Effector CD8-positive, alpha-beta T cell (primary cell): ENCODE data around the gene PRMT1.

Source experiments
- DNase-seq: peaks from one replicate; lab custom pipeline; 2025; lab: John Stamatoyannopoulos, UW

The PRMT1 gene

GRCh38 chr19:49667473-49667872 is 9.6 kb upstream of the PRMT1 start:
- DNase-seq: no peak

- no peak for DNase-seq
Measured at GRCh38 chr19:49669516-49669915, 7.6 kb upstream of the PRMT1 start.

DNA sequence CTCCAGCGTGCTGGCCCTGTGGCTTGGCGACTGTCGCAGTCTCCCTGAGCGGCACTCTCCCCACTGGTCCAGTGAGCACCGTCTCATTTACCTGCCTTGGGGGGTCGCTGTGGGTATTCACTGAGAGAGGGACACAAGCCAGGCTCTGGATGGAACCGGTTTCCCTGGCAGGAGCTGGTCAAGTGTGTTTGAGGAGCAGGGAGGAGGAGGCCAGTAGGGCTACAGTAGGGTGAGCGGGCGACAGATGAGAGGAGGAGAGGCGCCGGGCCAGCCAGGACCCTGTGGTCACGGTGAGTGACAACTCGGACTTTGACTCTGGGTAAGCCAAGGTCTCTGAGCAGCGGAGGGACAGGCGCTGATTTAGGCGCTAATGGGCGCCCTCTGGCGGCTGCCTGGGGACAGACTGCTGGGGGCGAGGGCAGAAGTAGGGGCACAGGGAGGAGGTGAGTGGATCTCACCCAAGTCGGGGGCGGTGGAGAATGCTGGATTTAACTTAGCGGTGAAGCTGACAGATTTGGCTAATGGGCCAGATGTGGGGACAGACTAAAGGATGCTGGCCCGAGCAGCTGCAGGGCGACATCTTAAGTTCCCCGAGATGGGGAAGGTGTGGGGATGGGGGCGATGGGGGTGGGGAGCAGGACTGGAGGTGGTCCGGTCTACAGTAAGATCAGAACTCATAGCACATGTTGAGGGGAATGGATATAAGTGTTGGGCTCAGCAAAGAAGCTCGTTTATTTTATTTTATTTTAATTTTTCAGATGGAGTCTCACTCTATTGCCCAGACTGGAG is 4.7 kb upstream of the PRMT1 start:
- peak; percentile 68 for DNase-seq

- peak; percentile 59 for DNase-seq
Measured at GRCh38 chr19:49676136-49676783, 811 bp upstream of the PRMT1 start.

DNA sequence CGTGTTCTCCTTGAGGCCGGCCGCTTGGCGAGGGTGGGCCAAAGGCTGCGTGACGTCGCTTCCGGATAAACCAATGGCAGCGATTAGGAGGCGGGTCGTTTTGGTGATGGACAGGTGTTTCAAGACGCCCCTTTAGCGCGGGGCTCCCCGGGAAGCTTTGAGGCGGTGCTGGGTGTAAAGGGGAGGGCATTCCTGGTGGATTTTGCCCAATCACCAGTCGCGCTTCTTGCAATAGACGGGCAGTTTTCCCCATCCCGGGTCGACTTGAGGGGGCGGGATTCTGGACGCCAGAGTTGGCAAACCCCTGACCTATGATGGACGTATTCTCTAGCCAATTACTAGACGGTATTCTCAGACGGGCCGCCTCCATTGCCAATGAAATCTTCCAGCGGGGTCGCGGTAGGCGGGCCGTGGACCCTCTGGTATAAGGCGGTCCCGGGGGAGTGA is 264 bp upstream of the PRMT1 start:
- DNase-seq: peak; percentile 97

DNA sequence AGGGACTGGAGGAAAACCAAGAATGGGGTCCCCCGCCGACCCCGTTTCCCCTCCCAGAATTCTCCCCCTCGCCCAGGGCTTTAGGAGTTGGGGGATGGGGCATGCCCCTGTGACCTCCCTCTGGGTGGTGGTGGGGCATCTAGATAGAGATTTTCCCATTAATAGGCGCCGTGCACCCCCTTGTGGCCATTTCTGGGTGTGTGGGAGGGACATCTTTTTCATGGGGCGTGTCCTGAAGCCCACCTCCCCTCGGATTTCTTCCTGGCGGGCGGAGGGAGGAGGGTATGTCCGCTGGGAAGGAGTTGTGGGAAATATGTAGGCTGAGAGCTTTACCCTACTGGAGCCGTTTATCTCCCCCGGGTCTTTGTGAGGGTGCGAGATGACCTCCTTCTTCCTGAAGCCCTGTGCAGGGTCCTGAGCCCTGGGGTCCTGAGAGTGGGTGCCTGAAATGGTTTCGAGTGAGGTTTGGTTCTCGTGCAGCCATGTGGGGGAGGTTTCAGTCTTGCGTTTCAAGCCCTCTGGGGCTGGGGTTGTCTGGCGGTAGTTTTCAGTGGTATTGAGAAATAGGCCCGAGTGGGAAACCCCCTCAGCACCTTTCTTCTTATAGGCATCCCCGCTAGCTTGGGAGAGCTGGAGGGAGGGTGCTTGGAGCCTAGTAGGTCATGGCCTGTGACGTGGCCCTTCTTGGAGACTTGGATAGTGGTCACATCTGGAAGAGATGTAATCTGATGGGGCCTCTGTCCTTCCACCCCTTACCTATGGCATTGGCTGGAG is 1.0 kb downstream of the PRMT1 start:
- peak; percentile 73 for DNase-seq

- no peak for DNase-seq
Measured at GRCh38 chr19:49678985-49679770, 2.1 kb downstream of the PRMT1 start.

DNA sequence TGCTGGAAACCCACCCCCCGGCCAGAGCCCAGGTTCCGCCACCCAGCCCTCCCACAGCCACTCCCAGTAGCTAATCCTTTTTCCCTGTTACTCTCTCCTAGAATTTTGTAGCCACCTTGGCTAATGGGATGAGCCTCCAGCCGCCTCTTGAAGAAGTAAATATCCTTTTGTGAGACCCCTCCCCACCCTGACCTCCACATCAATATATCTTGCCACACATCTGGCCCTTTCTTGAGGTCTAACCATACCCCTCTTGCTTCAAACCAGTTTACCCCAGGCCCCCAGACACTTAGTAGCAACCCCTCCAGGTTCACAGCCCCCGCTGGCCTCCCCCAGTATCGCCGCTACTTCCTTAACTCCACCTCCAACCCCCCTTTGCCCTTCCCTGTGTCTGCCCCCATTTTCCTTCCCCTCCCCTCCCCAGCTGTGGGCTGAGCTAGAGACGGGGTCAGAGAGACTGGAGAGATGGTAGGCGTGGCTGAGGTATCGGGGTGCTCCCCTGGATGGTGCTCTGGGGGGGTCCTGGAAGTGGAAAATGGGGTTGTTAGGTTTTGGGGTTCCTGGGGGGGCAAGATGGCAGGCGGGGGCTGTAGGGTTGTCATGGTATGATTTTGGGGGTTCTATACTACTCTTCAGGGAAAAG is 2.8 kb downstream of the PRMT1 start:
- DNase-seq: no peak

- DNase-seq: peak; percentile 89
Measured at GRCh38 chr19:49680421-49681351, 3.6 kb downstream of the PRMT1 start.

- no peak for DNase-seq
Measured at GRCh38 chr19:49681830-49682229, 4.8 kb downstream of the PRMT1 start.

- DNase-seq: no peak
Measured at GRCh38 chr19:49682274-49682673, 5.2 kb downstream of the PRMT1 start.

GRCh38 chr19:49683814-49684250 is 6.8 kb downstream of the PRMT1 start:
- DNase-seq: no peak

DNA sequence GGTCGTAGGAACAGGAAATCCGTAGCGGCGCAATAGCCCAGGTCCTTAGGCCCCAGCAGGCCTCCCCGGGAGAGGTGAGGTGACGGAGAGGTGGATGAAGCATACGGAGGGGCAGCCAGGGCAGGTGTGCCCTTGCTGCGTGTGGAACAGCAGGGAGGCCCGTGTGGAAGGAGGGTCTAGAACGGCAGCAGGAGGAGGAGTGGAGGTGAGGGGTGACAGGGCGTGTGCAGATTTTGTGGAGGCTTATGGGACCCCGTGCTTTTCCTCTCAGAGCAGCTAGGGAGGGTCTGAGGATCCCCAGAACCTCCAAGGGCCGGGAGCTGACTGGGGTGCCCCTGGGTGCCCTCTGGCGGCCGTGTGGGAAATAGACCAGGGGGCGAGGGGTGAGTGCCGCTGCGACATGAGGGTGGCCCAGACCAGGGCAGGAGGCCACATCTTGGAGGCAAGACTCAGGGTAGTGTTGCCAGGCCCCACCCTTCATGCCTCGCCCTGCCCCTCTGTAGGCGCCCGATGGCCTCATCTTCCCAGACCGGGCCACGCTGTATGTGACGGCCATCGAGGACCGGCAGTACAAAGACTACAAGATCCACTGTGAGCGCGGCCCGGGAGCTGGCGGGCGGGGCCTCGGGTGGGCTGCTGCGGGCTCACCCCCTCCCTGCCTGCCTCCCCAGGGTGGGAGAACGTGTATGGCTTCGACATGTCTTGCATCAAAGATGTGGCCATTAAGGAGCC is 7.3 kb downstream of the PRMT1 start:
- no peak for DNase-seq

DNA sequence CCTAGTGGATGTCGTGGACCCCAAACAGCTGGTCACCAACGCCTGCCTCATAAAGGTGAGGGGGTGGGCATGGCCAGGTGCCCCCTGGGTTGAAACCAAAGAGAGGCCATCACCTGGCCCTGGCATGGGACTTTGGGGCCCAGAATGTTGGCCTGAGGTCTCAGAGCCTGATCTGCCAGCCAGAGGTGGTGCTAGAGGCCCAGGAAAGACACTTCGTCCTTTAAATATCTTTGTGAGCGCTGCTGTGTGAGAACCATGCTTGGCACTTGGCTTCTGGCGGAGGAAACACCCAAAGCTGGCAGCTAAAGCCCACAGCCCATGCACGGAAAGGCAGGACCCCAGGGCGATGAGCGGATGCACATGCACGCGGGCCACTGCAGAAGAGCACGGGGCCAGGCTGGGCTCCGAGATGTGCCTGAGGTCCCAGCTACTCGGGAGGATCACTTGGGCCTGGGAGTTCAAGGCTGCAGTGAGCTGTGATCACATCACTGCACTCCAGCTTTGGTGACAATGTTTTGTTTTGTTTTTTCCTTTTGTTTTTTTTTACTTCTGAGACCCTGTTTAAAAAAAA is 8.0 kb downstream of the PRMT1 start:
- no peak for DNase-seq

DNA sequence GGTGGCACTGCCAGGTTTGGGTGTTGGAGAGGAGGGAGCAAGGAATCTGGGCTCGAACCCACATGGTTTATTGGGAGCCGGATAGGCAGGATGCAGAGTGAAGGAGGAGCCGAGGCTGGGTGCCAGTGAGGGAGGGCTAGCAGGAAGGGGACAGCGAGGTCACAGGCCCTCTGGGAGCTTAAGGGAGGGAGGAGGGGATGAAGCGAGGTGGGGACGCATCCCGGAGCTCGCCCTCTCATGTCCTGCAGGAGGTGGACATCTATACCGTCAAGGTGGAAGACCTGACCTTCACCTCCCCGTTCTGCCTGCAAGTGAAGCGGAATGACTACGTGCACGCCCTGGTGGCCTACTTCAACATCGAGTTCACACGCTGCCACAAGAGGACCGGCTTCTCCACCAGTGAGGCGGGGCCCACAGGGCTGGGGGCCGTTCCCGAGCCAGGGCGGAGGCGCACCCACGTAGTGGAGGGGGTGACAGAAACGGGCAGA is 8.8 kb downstream of the PRMT1 start:
- DNase-seq: no peak

DNA sequence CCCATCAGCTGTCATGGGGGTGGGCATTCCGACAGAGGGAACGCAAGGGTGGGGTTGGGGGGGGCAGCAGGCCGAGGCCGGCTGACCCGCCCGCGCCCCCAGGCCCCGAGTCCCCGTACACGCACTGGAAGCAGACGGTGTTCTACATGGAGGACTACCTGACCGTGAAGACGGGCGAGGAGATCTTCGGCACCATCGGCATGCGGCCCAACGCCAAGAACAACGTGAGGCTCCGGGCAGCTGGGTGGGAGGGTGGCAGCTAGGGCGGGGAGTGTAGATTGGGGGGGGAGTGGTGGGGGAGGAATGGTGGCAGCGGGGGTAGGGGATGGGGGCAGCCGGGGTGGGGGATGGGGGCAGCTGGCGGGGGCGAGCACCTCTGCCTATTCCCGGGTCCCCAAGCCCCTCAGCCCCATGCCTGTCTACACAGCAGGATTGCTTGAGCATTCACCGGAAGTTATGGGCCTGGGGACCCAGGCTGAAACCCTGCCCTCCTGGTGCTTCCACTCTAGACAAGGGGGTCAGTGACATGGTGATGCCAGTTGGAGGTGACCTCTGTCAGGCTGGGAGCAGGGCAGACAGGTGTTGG is 9.5 kb downstream of the PRMT1 start:
- no peak for DNase-seq

GRCh38 chr19:49687150-49687549 is 10.1 kb downstream of the PRMT1 start:
- DNase-seq: no peak

DNA sequence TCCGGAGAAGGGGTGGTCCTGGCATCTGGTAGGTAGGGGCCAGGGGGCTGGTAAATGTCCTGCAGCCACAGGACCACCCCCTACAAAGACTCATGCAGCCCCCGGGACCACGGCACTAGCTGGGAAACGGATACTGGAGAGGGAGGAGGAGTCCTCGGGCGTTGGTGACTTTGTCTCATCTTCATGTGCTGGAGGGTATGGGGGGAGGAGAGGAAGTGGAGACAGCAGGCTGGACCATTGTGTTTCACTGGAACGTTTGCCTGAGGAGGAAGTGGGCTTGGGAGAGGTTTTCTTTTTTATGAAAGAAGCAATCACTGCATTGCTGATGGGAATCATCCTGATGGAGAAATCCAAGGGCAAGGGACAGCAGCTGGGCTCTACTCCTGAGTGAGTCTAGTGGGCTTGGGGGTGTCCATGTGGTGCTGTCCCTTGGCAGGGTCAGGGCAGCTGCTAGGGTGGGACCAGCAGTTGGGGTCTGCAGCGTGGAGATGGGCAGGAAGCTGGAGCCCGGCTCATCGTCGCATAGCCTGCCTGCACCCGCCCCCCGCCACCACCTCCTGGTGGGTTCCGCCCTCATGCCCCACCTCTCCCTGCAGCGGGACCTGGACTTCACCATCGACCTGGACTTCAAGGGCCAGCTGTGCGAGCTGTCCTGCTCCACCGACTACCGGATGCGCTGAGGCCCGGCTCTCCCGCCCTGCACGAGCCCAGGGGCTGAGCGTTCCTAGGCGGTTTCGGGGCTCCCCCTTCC is 10.7 kb downstream of the PRMT1 start:
- DNase-seq: no peak
